OCI-LY1 (cell line): Measurements from ENCODE around the gene CBR1.

ENCODE experiments used
- H2AFZ ChIP-seq: fragments of 200-600 bp; sonication (generic), shearing (Covaris generic); 2 replicates; pipeline ENCODE4 v1.6.0; 2014; ENCODE audit warnings: antibody characterized with exemption, mild to moderate bottlenecking, low read length
- H3F3A ChIP-seq: fragments of 200-600 bp; sonication (generic), shearing (Covaris generic); 2 replicates; pipeline ENCODE4 v1.6.0; 2014; ENCODE audit warnings: mild to moderate bottlenecking, antibody characterized with exemption, low read length, moderate library complexity; ENCODE audit not compliant: insufficient read depth
- H3K27ac ChIP-seq: fragments of 200-600 bp; sonication (generic); 2 replicates; pipeline ENCODE4 v1.5.1; 2014; ENCODE audit warnings: low read length, mixed run types, mild to moderate bottlenecking, low read depth; ENCODE audit not compliant: poor library complexity, severe bottlenecking
- H3K27me3 ChIP-seq: fragments of 200-600 bp; sonication (generic); 2 replicates; pipeline ENCODE4 v1.6.0; 2014; ENCODE audit warnings: antibody characterized with exemption, mild to moderate bottlenecking, low read length, moderate library complexity; ENCODE audit not compliant: insufficient read depth
- H3K36me3 ChIP-seq: fragments of 200-600 bp; sonication (generic); 2 replicates; pipeline ENCODE4 v1.6.1; 2014; ENCODE audit warnings: mild to moderate bottlenecking, antibody characterized with exemption, low read length, moderate library complexity, mixed read lengths; ENCODE audit not compliant: insufficient read depth
- H3K4me1 ChIP-seq: fragments of 200-600 bp; sonication (generic); 2 replicates; pipeline ENCODE4 v1.5.1; 2014; ENCODE audit warnings: mild to moderate bottlenecking, low read length, moderate library complexity; ENCODE audit not compliant: insufficient read depth, severe bottlenecking
- H3K4me2 ChIP-seq: fragments of 200-600 bp; sonication (generic), shearing (Covaris generic); 2 replicates; pipeline ENCODE4 v1.6.1; 2014; ENCODE audit warnings: low read length
- H3K4me3 ChIP-seq: fragments of 200-600 bp; sonication (generic); 2 replicates; pipeline ENCODE4 v1.5.1; 2014; ENCODE audit warnings: low read length, low read depth, mild to moderate bottlenecking, mixed read lengths; ENCODE audit not compliant: poor library complexity, severe bottlenecking
- H3K79me2 ChIP-seq: fragments of 200-600 bp; shearing (Covaris generic); 2 replicates; pipeline ENCODE4 v1.6.1; 2016; ENCODE audit warnings: mixed run types, low read length, mixed read lengths; ENCODE audit not compliant: insufficient read depth
- H3K9ac ChIP-seq: fragments of 200-600 bp; sonication (generic), shearing (Covaris generic); 2 replicates; pipeline ENCODE4 v1.6.1; 2014; ENCODE audit warnings: mild to moderate bottlenecking, low read length, mixed read lengths
- H3K9me2 ChIP-seq: fragments of 200-600 bp; sonication (generic), shearing (Covaris generic); 2 replicates; pipeline ENCODE4 v1.6.1; 2014; ENCODE audit warnings: low read depth, mild to moderate bottlenecking, low read length, mixed read lengths
- H3K9me3 ChIP-seq: fragments of 200-600 bp; shearing (Covaris generic); 2 replicates; pipeline ENCODE4 v1.6.1; 2014; ENCODE audit warnings: low read length, mixed read lengths
- H4K20me1 ChIP-seq: fragments of 200-600 bp; sonication (generic), shearing (Covaris generic); 2 replicates; pipeline ENCODE4 v1.6.0; 2016; ENCODE audit warnings: mild to moderate bottlenecking, low read length; ENCODE audit not compliant: insufficient read depth
- EZH2 ChIP-seq: fragments of 200-600 bp; sonication (generic), shearing (Covaris generic); IDR thresholded peaks from 2 replicates; pipeline ENCODE4 v1.8.0; 2017; ENCODE audit warnings: borderline replicate concordance, mixed run types, mild to moderate bottlenecking, antibody characterized with exemption, low read length, moderate library complexity, mixed read lengths
- TF ChIP-seq, protein P1 (sequence below): fragments of 200-600 bp; sonication (generic), shearing (Covaris generic); IDR thresholded peaks from 2 replicates; pipeline ENCODE4 v1.5.1; 2017; ENCODE audit warnings: mild to moderate bottlenecking, antibody characterized with exemption, low read length, moderate library complexity, mixed read lengths

The CBR1 gene

DNA sequence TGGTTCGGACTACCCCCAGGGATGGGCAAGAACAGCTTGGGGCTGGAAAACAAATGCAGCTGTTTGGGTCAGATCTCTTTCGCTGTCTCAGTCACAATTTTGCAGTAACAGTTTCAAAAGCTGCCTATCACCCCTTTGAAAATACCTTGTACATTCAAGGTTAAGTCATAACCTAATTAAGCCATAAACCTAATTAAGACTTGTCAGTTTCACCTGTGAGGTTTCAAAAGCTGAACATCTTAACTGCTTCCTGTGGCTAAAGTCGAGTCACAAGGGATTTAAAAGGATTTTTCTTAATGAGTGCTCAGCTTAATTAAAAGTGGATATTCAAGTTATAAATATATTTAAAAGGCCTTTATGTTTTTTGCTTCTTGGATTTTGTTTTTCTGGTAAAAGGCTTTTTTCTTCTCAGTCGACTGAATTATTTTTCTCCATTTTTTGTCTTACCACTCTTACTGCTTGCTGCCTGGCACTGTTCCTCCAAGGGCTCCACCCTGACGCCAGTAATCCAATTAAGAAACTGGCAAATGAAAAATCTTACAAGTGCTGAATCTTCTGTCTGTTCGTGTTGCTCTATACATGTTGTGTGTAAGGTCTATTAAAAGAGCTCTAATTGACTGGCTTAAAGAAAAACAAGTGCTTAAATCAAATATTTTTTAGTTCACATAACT is 31.3 kb downstream of the CBR1 start:
- Histone ChIP-seq H3K9me2 (no peaks in the 10 kb centered on the region), H3F3A (no peaks in the 10 kb centered on the region), H3K36me3 (no peaks in the 10 kb centered on the region), H3K79me2 (no peaks in the 10 kb centered on the region), H3K4me3 (no peak overlapping the region), H3K4me1 (no peaks in the 10 kb centered on the region), H3K9ac (no peak overlapping the region), H2AFZ (no peak overlapping the region), H3K4me2 (no peak overlapping the region), H3K27ac (no peak overlapping the region), H3K27me3 (no peaks in the 10 kb centered on the region), H3K9me3 (no peaks in the 10 kb centered on the region), H4K20me1 (no peaks in the 10 kb centered on the region)
- TF ChIP-seq, protein P1, sequence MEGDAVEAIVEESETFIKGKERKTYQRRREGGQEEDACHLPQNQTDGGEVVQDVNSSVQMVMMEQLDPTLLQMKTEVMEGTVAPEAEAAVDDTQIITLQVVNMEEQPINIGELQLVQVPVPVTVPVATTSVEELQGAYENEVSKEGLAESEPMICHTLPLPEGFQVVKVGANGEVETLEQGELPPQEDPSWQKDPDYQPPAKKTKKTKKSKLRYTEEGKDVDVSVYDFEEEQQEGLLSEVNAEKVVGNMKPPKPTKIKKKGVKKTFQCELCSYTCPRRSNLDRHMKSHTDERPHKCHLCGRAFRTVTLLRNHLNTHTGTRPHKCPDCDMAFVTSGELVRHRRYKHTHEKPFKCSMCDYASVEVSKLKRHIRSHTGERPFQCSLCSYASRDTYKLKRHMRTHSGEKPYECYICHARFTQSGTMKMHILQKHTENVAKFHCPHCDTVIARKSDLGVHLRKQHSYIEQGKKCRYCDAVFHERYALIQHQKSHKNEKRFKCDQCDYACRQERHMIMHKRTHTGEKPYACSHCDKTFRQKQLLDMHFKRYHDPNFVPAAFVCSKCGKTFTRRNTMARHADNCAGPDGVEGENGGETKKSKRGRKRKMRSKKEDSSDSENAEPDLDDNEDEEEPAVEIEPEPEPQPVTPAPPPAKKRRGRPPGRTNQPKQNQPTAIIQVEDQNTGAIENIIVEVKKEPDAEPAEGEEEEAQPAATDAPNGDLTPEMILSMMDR = no peak

DNA sequence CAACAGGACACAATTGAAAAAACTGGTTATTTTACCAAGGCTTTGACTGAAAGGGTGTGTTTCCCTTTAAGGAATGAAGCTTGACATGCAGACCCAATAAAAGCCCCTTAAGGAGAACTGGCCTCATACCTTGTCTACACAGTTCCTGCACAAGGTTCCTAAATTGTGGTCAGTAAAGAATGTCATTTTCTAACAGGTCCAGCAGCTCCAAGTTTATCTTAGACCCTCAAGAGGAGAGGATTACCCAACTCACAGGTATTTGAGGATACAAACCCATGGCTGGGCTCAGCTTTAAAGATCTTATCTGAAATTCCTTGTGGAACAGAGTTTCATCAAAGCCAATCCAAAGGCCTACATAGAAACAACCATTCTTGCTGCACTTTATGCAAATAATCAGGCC is 33.6 kb downstream of the CBR1 start:
- Histone ChIP-seq H4K20me1 (no peaks in the 10 kb centered on the region), H3K9ac (no peak overlapping the region), H3K36me3 (no peaks in the 10 kb centered on the region), H3K4me3 (no peak overlapping the region), H3K4me1 (no peaks in the 10 kb centered on the region), H3K27me3 (no peaks in the 10 kb centered on the region), H3K9me3 (no peaks in the 10 kb centered on the region), H2AFZ (no peak overlapping the region), H3K9me2 (no peaks in the 10 kb centered on the region), H3K79me2 (no peaks in the 10 kb centered on the region), H3F3A (no peaks in the 10 kb centered on the region), H3K27ac (no peak overlapping the region), H3K4me2 (no peak overlapping the region)
- TF ChIP-seq, protein P1 = no peak

DNA sequence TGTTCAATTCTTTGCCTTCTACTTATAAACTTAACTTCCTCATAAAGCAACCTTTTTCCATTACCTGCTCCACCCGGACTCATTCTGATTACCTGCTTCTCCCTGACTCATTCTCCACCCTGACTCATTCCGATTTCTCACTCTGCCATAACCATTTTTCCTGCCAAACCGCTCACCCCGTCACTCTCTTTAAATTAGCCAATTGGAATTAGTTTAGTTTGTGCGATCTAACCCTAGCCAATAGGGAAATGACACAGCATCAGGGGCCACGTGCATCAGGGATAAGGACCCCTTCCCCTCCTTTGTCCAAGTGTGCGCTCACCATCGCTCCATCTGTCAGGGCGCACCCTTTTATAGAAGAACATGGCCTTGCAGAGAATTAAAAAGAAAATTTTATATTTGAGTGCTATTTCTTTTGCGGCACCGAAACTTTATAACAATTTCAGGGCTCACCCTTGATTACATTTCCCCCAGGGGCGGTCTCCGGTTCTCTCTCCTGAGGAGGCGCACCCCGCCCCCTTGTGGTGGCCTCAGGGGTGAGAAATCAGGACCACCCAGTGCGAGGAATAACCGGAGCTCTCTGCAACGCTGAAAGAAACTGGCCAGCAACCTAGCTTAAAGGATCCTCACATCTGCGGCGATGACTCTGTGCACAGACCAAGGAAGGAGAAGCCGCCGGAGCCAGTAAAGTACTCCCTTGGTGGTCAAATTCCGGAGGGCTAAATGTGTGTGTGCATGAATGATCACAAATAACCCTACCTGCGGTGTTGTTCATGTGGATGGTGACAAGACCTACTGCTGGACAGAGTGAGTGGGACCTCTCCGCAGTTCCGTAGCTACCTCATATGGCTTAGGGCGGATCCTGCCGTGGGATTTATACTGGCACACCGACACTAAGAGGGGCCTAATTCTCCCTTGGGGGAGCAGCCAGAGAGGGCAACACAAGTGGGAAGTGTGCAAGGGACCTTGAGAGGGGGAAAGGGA is 34.8 kb downstream of the CBR1 start:
- H3K9ac ChIP-seq = no peak overlapping the region
- H3K4me1 ChIP-seq = no peaks in the 10 kb centered on the region
- H3K27me3 ChIP-seq = no peaks in the 10 kb centered on the region
- H3K9me3 ChIP-seq = no peaks in the 10 kb centered on the region
- H4K20me1 ChIP-seq = no peaks in the 10 kb centered on the region
- H3K4me3 ChIP-seq = no peak overlapping the region
- H3F3A ChIP-seq = no peaks in the 10 kb centered on the region
- no peaks in the 10 kb centered on the region for H3K9me2 ChIP-seq
- no peaks in the 10 kb centered on the region for H3K36me3 ChIP-seq
- no peak overlapping the region for H3K27ac ChIP-seq
- no peak overlapping the region for H3K4me2 ChIP-seq
- H3K79me2 ChIP-seq = no peaks in the 10 kb centered on the region
- TF ChIP-seq, protein P1 = peak; percentile 61
- TF ChIP-seq EZH2 = no peak
- H2AFZ ChIP-seq = no peak overlapping the region
